Choroid plexus epithelial cell (primary cell): Measurements from ENCODE around the gene FRMPD1.

Experiments used
- DNase-seq: peaks from one replicate; pipeline ENCODE4 v3.0.0-alpha.2; 2010; ENCODE audit warnings: low read depth
- H3K4me3 ChIP-seq: 2 replicates; pipeline ENCODE4 v1.5.1; 2011; ENCODE audit warnings: low read depth, mild to moderate bottlenecking, control low read depth, low read length, moderate library complexity
- CTCF ChIP-seq: conservative IDR thresholded peaks from 2 replicates; pipeline ENCODE4 v1.5.1; 2011; ENCODE audit warnings: low read depth, mild to moderate bottlenecking, control low read depth, inconsistent platforms, low read length, moderate library complexity

Gene FRMPD1

DNA sequence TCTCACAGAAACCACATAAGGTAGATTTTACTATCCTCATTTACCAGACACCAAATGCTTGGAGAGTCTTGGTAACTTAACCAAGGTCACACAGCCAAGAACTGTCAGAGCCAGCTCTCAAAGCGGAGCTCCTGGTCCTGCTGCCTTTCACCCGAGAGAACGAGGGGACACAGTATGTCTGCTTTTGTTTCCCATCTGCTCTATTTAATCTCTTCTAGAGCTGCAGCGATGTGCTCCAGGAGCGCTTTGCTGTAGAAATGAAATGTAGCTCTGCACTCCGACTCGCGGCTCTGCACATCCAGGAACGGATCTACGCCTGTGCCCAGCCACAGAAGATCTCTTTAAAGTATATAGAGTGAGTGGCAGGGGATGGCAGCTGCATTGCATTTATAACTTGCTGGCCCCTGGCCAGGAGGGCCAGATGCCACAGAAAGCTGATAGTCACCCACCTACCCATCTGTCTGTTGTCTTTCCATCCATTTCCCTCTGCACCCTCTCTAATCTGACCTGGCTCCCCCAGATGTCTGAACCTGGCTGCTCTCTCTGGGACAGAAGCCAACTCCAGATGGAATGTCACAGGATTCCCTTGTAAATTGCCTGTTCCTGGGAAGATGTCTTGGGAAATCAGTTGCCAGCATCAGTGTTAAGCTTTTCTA is 81.5 kb downstream of the FRMPD1 start:
- TF ChIP-seq CTCF: no peak
- DNase-seq: no peak
- no peak overlapping the region for H3K4me3 ChIP-seq

DNA sequence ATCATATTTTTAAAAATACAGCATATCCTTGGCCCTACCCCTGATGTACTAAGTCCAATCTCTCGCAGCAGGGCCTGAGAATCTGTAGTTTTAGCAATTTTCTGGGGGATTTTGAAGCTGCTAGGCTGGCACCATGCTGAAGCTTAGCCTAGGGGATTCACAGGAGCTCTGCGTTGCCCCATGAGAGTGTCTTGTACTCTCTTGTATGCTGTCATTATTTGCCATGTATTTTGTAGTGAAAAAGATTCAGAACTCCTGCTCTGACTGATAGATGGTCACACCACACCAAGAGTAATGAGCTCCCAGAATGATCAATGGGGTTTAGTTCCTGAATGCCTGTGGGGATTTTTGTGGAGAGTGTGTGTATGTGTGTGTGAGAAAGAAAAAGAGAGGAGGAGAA is 82.2 kb downstream of the FRMPD1 start:
- no peak for DNase-seq
- TF ChIP-seq CTCF: no peak
- H3K4me3 ChIP-seq: no peak overlapping the region

DNA sequence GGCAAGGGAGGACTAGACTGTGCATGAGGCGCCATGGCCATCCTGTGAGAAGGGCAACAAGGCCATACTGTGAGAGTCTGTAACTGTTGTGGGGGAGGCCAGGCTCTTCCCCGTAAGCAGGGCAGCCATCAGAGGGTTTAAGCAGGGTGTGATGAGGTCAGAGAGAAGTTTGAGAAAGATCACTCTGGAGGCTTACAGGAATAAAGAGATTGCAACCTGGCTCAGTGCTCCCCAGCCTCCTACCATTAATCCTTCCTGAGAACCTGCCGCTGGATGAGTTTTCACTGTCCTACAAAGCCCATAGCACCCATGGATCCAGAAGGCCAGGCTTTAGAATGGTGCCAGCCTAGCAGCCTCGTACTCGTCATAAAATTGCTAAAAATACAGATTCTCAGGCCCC is 88.5 kb downstream of the FRMPD1 start:
- no peak for DNase-seq
- TF ChIP-seq CTCF: no peak
- no peak overlapping the region for H3K4me3 ChIP-seq

DNA sequence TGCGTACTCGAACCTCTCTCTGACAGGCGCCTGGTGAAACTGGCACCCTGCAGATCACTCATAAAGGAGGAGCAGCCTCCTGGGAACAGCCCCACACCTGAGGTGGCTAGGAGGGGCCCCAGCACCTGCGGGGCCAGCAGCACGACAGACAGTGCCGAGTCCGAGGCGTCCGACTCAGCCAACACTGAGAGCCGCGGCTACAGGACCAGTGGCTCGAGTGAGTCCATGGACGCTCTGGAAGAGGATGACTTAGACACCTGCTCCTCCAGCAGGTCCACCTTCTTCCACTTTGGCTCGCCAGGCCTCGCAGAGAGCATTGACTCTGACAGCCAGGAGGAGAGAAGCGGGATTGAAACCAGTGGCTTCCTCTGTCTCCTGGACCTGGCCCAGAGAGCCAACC is 89.4 kb downstream of the FRMPD1 start:
- DNase-seq: no peak
- TF ChIP-seq CTCF: no peak
- H3K4me3 ChIP-seq: no peak overlapping the region

- no peak for DNase-seq
- no peak for TF ChIP-seq CTCF
- H3K4me3 ChIP-seq: no peak overlapping the region
Observed at GRCh38 chr9:37740631-37741328, 90.0 kb downstream of the FRMPD1 start.

DNA sequence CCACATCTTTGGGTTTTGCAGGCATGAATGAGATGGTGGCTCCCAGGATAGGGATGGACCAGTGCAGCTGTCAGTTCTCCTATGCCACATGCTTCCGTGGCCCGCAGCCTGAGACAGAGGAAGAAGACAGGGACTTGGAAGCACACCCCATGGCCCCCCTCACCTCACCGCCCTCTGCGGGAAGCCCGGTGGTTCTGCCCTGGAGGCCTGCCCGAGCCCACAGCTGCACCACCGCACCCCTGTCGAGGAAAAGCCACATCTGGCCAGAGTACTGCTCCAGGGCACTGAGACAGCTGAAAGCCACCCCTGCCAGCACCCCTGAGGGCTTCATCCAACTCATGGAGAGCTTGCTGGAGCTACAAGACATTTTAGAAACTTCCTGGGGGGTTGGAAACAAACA is 95.2 kb downstream of the FRMPD1 start:
- DNase-seq: no peak
- H3K4me3 ChIP-seq: no peak overlapping the region
- TF ChIP-seq CTCF: no peak
